HG03442 (cell line): Measurements from ENCODE around the gene ATP2C1.
A peak's percentile ranks its signal among the peaks of the same experiment; 100 is the strongest.
"Not testable (repeated sequence)": the region's sequence is repeated elsewhere in the genome, so short reads cannot be mapped to it uniquely, and the experiment has no call there.

Experiments used
- ATAC-seq: cut with Tn5 transposase; IDR thresholded peaks from one replicate; pipeline ENCODE4 v1.9.1; 2021; ENCODE audit warnings: mild to moderate bottlenecking, moderate library complexity; ENCODE audit not compliant: unreplicated experiment

The ATP2C1 gene, protein sequence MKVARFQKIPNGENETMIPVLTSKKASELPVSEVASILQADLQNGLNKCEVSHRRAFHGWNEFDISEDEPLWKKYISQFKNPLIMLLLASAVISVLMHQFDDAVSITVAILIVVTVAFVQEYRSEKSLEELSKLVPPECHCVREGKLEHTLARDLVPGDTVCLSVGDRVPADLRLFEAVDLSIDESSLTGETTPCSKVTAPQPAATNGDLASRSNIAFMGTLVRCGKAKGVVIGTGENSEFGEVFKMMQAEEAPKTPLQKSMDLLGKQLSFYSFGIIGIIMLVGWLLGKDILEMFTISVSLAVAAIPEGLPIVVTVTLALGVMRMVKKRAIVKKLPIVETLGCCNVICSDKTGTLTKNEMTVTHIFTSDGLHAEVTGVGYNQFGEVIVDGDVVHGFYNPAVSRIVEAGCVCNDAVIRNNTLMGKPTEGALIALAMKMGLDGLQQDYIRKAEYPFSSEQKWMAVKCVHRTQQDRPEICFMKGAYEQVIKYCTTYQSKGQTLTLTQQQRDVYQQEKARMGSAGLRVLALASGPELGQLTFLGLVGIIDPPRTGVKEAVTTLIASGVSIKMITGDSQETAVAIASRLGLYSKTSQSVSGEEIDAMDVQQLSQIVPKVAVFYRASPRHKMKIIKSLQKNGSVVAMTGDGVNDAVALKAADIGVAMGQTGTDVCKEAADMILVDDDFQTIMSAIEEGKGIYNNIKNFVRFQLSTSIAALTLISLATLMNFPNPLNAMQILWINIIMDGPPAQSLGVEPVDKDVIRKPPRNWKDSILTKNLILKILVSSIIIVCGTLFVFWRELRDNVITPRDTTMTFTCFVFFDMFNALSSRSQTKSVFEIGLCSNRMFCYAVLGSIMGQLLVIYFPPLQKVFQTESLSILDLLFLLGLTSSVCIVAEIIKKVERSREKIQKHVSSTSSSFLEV

DNA sequence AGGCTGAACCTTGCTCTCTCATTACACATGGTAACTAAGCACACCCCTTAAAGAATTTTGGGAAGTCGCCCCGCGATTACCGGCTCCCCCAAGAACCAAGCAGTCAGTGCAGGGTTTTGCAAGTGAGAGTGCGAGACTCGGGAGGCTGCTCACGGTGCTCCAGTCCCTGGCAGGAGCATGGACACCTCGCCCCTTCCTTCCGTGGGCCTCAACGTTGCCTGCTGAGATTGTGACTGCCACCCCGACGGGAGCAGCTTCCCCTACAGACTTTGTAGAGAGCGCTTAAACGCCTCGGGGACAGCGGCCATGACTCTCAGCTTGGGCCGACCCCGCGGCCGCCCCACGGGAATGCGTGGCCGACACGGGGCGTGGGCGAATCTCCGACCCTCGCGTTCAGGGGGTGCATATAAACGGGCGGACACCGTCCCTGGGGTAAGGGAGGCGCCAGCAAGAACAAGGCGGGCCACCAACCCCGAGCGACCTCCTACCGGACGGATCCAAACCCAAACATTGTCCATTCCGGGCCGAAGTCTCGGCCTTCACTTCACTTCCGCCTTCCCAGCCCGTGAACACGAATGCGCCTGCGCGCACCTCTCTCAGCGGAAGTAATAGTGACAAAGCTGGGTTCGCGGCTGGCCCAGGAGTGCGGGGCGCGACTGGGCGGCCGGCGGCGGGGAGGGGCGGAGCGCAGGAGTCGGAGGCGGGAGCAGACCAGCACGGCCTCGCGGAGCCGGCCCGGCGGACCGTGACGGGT is at the start of gene ATP2C1:
ATP2C1 (plus strand) TSS at position 709 of the 754 bp plus-strand sequence. CDS start 686 bp downstream, outside the sequence.
- peak; percentile 89 for ATAC-seq

DNA sequence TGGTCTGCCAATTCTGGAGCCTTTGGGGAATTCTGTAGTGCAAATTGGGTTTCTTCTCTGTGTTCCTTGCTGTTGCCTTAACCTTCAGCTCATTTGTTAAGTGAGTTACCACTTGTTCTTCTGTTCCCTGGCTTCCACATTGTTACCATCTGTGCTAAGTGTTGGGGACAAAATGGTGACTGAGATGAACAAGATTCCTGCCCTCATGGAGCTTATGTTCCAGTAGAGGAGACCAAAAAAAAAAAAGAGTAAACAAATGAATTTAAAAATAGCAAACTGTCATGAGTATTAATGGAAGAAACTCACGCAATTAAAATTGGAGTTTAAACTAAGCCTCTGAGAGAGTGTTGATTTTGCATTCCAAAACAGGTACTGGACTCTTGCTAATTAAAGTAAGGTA is 49.4 kb upstream of the ATP2C1 start:
- no peak for ATAC-seq

DNA sequence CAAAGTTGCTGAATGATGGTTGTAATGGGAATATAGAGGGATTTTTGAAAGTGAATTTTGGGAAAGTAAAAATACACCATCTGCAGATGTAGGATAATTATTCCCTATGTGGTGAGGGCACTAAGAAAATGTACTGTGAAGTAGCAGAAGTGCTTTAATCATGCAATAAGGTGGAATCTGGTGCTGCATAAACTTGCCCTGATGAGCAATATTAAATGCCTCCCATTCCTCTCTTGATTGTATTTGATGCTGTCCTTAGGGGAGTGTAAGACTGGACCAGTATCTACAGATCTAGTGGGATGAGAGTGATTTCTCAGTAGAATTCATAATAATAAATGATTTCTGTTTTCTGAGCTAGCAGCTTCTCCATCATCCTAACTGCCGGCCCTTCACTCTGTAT is 47.7 kb upstream of the ATP2C1 start:
- ATAC-seq: no peak

DNA sequence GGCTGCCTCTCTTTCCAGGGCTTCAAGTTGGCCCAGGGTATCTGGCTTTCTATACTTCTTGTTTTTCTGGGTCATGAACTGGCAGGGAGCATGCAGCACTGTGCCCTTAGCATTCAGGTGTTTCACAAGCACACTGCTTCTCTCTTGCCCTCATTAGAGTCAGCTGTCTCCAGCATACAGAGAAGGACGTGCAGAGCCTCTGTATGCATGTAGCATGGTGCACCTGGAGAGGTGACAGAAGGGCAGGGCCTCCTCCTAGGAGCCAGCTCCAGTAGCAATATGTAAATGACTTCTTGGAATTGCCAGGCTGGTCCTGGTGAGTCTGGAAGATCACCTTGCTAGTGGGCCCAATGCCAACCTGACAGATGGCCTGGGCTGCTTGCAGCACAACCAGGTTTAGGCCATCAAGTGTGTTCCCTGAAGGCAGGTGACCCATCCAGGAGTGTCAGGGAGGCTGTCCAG is 44.8 kb upstream of the ATP2C1 start:
- ATAC-seq: no peak

DNA sequence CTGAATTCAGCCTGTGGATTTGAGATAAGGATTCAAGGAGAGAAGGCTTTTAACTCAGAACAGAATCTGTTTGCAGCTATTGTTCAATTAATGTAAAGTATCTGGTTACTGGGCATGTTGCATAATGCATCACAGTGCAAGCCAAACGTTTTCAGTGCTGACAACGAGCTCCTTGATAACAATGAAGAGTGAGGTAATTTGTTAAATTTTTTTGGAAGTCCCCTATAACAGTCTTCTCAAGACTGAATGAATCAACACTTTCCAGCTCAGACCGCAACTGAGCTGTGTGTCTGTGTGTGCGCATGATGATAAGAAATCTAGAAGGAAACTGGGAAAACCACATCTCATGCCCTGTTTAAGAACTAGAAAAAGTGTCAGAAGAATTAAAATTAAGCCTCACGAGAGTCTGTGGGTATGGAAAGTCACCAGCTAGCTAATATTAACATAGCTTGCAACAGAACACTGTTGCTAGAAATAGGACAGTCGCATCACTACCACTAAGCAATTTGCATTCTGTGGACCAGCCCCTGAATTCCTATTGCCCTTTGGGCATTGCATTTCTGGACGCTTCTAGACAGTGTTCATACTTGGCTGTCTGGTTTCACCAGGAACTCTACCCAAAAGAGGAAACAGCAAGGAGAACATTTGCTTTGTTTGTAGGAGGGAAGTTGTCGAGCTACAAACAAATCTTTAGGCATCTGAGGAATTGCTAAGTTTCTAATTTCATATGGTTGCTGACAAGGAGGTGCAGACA is 43.7 kb upstream of the ATP2C1 start:
- peak; percentile 78 for ATAC-seq

DNA sequence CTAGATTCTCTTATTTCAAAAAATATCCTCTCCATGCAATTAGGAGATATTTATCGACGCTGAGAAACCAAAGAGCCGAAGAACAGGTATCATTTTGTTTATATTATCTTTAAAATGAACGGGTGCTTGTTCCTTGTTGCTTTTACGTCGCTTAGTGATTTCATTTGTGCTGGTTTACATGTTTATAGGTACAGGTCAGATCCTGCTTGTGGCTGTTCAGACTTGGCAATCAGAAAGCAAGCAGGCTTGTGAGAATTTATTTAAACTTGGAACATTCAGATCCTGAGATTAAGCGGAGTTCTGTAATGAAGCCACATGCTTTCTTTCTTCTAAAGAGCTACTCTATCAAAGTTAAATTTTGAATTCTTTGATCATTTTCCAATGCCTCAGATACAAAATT is 43.0 kb upstream of the ATP2C1 start:
- no peak for ATAC-seq

DNA sequence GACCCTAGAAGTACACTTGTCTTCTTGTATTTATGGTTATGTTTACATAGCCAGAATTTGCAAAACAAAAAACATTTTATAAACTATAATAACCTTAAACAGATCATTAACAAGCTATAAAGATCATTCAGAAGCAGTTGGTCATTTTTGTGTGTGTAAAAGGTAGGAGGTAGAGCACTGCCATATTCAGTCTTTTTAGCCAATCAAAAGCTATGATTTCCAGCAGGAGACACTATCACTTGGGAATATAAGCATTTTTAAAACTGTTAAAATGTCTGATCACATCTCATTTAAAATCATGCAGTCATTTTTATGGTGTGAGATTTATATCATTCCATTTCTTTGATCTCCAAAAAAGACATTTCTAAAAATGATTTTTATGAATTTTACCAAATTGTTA is 42.6 kb upstream of the ATP2C1 start:
- no peak for ATAC-seq

DNA sequence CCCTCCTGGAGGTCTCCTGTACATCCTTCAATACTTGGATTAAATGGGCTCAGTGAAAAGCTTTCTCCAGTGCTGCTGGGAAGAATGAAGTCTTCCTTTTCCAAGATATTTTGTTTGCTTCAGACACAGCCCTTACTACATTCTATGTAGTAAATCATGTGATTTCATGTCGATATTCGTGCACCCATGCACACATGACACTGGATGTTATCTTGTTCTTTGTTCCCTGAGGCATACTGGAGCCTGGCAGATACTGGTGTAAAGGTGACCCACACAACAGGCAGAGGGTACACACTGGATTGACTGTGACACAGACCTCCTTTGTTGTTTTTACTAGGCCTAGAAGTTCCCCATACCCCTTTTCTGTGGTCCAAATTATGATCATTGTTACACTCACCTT is 40.3 kb upstream of the ATP2C1 start:
- no peak for ATAC-seq

DNA sequence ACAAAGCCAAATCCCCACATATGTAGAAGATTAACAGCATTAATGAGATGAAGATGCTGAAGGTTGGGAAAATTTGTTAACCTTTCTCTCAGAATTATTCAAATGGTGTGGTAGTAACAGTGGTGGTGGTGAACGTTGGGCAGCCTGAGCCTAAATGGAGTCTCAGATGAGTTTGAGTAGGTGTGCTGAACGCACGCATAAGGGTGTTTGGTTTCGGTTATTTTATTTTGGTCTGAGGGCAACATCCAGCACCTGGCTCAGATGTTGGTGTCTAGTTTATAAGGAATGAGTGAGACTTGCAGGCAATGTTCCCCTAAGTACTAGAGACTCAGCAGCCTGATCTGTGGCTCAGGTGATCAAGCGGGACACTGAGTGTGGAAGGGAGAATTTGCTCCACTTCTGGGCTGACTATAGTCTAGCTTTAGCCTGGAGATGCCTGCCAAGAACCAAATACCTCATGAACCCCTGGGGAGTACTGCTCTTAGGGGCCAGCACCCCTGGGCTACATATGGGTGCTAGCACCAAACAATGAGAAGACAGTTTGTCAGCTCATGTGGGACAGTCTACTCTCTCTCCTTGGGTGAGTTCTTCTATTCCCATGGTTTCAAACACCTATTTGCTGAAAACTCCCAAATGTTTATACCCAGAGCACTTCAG is 39.5 kb upstream of the ATP2C1 start:
- ATAC-seq: peak; percentile 41

DNA sequence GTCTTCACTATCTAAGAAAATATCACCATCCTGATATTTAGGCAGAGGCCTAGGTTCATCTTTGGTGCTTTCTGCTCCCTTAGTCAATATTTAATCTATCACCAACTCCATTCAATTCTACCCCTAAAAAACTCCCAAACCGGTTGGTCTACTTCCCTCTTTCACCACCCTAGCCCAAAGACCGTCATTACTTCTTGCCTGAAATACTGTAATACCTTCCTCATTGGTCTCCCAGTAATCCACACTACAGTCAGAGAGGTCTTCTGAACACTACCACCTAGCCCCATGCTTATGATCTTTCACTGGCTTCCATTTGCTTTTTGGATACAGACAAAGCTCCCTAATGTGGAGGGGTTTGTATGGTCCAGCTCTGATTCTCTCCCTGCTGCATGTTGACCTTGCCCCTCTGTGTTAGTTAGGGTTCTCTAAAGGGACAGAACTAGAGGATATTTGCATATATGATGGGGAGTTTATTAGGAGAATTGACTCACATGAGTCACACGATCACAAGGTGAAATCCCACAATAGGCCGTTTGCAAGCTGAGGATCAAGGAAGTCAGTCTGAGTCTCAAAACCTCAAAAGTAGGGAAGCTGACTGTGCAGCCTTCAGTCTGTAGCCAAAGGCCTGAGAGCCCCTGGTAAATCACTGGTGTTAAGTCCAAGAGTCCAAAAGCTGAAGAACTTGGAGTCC is 36.4 kb upstream of the ATP2C1 start:
- peak; percentile 31 for ATAC-seq

DNA sequence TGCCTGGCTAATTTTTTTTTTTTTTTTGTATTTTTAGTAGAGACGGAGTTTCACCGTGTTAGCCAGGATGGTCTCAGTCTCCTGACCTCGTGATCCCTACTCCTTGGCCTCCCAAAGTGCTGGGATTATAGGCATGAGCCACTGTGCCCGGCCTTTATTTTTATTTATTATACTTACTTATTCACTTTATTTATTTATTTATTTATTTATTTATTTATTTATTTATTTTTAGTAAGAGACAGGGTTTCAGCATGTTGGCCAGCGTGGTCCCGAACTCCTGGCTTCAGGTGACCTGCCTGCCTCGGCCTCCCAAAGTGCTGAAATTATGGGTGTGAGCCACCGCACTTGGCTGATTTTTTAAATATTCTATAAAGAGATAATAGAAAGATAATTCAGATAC is 31.8 kb upstream of the ATP2C1 start:
- not testable (repeated sequence) for ATAC-seq

DNA sequence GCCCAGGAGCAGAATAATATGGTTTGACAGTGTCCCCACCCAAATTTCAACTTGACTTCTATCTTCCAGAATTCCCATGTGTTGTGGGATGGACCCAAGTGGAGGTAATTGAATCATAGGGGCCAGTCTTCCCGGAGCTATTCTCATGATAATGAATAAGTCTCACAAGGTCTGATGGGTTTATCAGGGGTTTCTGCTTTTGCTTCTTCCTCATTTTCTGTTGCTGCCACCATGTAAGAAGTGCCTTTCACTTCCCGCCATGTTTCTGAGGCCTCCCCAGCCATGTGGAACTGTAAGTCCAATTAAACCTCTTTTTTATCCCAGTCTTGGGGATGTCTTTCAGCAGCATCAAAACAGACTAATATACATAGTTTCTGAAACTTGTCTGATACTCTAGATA is 28.4 kb upstream of the ATP2C1 start:
- ATAC-seq: no peak

DNA sequence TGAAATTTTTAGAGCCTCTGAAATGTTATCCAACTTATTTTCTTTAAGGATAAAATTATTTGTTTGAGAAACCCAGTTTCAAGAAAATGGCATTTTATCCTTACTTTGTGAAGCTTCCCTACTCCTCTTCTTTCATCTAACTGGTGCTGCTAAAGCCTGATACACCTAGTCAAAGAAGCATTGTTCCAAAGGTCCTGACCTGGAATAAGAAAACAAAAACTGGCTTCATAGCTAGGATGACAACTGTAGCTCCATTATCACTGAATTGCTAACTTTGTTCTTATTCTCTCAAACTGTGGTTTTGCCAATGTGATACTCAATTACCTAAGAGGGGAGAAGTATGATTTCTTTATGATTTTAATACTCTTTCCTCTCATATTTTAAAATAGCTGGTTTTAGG is 27.6 kb upstream of the ATP2C1 start:
- no peak for ATAC-seq

DNA sequence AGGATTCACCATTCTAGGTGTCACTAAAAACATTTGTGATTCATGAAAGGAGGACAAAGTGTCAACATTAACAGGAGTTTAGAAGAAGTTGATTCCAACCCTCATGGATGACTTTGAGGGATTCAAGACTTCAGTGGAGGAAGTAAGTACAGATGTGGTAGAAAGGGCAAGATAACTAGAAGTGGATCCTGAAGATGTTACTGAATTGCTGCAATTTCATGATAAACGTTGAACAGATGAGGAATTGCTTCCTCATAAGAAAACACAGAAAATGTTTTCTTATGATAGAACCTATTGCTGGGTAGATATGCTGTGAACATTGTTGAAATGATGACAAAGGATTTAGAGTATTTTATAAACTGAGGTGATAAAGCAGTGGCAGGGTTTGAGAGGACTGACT is 23.5 kb upstream of the ATP2C1 start:
- ATAC-seq: no peak

DNA sequence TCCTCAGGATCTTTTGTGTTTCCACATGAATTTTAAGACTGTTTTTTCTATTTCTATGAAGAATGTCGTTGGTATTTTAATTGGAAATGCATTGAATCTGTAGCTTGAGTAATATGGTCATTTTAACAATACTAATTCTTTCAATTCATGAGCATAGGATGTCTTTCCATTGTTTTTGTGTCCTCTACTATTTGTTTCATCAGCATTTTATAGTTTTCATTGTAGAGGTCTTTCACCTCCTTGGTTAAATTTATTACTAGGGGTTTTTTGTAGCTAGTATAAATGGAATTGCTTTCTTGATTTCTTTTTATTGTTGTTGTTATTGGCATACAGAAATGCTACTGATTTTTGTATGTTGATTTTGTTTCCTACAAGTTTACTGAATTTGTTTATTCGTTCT is 17.3 kb upstream of the ATP2C1 start:
- no peak for ATAC-seq

DNA sequence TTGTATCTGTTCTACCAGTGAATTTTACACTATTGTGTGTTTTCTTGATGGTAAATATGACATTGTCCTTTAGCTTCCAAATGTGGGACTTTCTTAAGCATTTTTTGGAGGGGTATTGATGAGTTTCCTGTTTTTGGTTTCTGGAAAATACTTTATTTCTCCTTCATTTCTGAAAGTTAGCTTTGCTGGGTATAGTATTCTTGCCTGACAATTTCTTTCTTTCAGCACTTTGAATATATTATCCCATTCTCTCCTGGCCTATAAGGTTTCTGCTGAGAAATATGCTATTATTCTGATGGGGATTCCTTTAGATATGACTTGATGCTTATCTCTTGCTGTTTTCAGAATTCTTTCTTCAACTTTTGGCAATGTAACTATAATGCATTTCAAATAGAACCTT is 15.4 kb upstream of the ATP2C1 start:
- no peak for ATAC-seq

DNA sequence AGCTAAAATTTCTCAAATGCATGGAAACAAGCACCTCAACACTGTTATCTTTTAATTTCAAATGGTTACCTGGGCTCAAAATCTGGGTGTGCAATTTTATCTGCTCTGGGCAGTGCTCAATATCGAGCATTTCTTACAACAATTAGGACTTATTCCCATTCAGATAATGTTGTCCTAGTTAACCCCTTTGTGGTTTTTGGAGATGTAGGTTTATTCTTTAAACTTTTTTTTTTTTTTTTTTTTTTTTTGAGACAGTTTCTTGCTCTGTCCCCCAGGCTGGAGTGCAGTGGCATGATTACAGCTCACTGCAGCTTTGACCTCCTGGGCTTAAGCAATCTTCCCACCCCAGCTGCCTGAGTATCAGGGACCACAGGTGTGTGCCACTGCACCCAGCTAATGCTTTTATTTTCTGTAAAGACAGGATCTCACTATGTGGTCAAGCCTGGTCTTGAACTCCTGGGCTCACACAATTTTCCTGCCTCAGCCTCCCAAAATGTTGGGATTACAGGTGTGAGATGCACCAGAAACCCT is 4.4 kb upstream of the ATP2C1 start:
- no peak for ATAC-seq

DNA sequence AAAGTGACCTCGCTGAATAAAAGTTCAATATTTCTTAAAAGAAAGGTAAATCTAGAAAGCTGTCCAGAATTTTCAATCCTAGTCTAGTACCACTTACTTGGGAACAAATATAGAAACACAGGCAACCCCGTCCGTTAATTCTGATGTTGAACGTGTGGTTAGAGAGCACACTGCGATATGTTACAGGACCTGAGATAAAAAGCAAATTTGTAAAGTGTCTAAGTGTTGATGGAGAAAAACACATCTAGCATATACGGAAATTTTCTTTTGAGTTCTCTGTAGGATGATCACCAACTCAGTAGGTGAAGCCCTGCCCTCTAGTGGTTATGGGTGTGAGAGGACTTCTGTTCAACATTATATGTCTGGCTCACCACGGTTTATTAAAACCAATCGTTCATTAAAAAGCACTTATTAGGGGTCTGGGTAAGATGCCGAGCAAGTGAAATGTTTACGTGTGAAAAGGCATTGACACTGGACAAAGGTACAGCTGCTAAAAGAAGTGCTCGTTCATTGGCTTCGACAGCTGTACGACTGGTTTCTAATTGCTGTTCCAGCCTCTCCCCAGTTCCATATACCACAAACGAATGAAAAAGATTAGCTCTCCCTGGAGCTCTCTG is 1.0 kb upstream of the ATP2C1 start:
- peak; percentile 37 for ATAC-seq
